Spleen (tissue), 7 donors: ENCODE results near the gene FAM171A1.

ENCODE experiments used
- CTCF ChIP-seq, 11 experiments: fragments of 200-600 bp in 7 of 11; fragments of 450-650 bp in 4 of 11; sonication (generic) in 4 of 11; IDR thresholded peaks in 8 of 11; conservative IDR thresholded peaks in 3 of 11; 1 replicate in 7 of 11; 2 replicates in 4 of 11; pipeline versions ENCODE4 v1.4.0 to v1.8.0; 2016 to 2021; ENCODE audit warnings: antibody characterized with exemption in 11 of 11, inconsistent platforms in 4 of 11, mild to moderate bottlenecking in 1 of 11
- POLR2A ChIP-seq, 3 donors: fragments of 450-650 bp; IDR thresholded peaks; one replicate each; pipeline ENCODE4 v1.5.1; 2017; ENCODE audit warnings: antibody characterized with exemption in 3 of 3, mild to moderate bottlenecking in 1 of 3
- donor health status: DM: no; HTN: no; CAD: no; lungs with moderate emphysema.
- donor health status: DM: no; HTN: no; CAD: no.
- donor health status: DM: no; HTN: no; CAD: no.

- TF ChIP-seq CTCF (IDR thresholded peaks at IDR 0.05 in 8 of 11, conservative IDR thresholded peaks at IDR 0.05 in 3 of 11): no peak
- TF ChIP-seq POLR2A (IDR thresholded peaks at IDR 0.05): no peak
Observed at GRCh38 chr10:15208221-15208620, 162.9 kb downstream of the FAM171A1 start.
